Fibroblast of upper back skin (primary cell): Measurements from ENCODE around the gene GARRE1.
"Not testable (repeated sequence)": the region's sequence is repeated elsewhere in the genome, so short reads cannot be mapped to it uniquely, and the experiment has no call there.

Experiments
- DNase-seq: peaks from one replicate; pipeline ENCODE4 v3.0.0-alpha.2; 2013

GARRE1 gene

GRCh38 chr19:34260771-34261173 lies 6.4 kb downstream of the GARRE1 start:
- DNase-seq: peak; percentile 75

DNA sequence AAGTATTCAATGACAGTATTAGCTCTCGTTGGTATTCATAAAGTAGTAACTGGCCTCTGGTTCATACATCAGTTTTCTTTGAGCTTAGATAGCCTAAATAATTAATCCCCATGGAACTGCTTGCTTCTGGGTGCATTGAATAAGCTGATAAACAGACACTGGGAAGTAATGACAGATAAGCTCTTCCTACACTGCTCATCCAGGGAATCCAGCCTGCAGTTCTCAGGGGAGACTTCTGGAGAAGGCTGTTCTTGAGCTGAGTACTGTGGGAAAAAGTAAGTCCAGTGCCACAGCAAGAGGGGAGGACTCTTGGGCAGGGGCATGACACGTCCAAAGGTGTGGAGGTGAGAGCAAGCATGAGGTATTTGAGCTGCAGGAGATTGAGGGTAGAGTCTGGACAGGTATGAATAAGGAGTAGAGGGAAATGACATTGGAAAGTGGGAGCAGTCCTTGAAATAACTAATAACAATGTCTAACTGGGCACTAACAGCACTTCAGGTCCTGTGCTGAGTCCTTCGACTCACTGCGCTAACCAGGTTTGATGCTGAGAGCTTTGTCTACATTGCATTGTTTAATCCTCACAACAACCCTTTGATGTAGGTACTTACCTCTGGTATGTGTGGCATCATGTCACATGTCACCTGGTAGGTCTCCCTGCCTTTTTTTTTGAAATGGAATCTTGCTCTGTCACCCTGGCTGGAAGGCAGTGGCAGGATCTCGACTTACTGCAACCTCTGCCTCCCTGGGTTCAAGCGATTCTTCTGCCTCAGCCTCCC lies 7.2 kb downstream of the GARRE1 start:
- DNase-seq: no peak

DNA sequence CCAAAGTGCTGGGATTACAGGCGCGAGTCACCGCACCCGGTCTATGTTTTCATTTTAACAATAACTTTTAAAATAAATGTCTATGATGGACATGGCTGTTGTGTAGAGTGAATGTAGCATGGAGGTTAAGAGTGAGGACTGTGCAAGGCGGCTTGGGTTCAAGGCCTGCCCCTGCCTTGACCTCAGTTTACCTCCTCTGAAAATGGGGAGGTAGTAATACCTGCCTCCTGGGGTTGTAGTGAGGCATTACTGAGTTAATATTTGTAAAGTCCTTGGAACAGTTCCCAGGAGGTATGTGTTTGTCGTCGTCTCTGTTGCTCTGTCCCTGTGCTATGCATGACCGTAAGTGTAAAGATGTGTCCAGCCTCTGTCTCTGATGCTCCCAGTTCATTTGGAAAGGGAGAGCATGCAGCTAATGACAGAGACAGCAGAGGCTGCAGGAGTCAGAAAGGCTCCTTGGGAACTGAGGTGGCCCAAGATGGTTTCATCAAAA lies 9.4 kb downstream of the GARRE1 start:
- DNase-seq: no peak

GRCh38 chr19:34265221-34265650 lies 10.9 kb downstream of the GARRE1 start:
- no peak for DNase-seq

- DNase-seq: no peak
Measured at GRCh38 chr19:34269081-34269480, 14.7 kb downstream of the GARRE1 start.

DNA sequence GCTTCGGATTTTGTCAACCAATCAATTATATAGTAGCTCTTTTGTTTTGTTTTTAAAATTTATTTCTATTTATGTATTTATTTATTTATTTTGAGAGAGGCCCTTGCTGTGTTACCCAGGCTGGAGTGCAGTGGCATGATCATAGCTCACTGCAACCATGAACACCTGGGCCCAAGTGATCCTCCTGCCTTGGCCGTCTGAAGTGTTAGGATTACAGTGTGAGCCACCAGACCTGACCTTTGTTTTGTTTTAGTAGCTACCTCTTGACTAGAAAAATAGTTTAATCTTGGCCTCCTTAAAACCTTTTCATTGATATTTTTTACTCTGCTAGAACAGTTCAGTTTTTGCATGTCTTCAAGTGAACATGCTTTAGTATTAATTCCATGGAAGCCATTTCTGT lies 15.1 kb downstream of the GARRE1 start:
- no peak for DNase-seq

GRCh38 chr19:34269968-34270621 lies 15.7 kb downstream of the GARRE1 start:
- peak; percentile 64 for DNase-seq

GRCh38 chr19:34273121-34273520 lies 18.8 kb downstream of the GARRE1 start:
- DNase-seq: no peak

GRCh38 chr19:34274284-34274826 lies 20.0 kb downstream of the GARRE1 start:
- DNase-seq: peak; percentile 28

GRCh38 chr19:34274827-34275625 lies 20.7 kb downstream of the GARRE1 start:
- peak; percentile 98 for DNase-seq

DNA sequence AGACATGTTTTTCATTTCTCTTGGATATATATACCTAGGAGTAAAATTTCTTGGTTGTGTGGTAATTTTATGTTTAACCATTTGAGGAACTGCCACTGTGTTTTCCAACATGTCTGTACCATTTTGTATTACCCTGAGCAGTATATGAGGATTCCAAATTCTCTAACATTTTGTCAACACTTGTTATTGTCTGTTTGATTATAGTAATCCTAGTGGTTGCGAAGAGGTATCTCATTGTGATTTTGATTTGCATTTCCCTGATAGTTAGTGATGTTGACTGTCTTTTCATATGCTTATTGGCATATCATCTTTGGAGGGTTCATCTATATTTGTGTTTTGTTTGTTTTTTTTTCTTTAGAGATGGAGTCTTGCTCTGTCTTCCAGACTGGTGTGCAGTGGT lies 21.4 kb downstream of the GARRE1 start:
- DNase-seq: no peak

- DNase-seq: no peak
Measured at GRCh38 chr19:34276614-34277013, 22.3 kb downstream of the GARRE1 start.

GRCh38 chr19:34277244-34277643 lies 22.9 kb downstream of the GARRE1 start:
- no peak for DNase-seq

DNA sequence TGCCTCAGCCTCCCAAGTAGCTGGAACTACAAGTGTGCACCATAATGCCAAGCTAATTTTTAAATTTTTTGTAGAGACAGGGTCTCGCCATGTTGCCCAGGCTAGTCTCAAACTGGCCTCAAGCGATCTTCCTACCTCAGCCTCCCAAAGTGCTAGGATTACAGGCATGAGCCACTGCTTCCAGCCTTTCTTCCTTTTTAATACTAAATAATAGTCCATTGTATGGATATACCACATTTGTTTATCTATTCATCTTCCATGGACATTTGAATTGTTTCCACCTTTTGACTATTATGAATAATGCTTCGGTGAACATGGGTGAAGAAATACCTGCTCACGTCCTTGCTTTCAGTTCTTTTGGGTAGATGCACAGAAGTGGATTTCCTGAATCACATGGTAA lies 24.4 kb downstream of the GARRE1 start:
- DNase-seq: no peak

GRCh38 chr19:34281444-34281843 lies 27.1 kb downstream of the GARRE1 start:
- DNase-seq: not testable (repeated sequence)

DNA sequence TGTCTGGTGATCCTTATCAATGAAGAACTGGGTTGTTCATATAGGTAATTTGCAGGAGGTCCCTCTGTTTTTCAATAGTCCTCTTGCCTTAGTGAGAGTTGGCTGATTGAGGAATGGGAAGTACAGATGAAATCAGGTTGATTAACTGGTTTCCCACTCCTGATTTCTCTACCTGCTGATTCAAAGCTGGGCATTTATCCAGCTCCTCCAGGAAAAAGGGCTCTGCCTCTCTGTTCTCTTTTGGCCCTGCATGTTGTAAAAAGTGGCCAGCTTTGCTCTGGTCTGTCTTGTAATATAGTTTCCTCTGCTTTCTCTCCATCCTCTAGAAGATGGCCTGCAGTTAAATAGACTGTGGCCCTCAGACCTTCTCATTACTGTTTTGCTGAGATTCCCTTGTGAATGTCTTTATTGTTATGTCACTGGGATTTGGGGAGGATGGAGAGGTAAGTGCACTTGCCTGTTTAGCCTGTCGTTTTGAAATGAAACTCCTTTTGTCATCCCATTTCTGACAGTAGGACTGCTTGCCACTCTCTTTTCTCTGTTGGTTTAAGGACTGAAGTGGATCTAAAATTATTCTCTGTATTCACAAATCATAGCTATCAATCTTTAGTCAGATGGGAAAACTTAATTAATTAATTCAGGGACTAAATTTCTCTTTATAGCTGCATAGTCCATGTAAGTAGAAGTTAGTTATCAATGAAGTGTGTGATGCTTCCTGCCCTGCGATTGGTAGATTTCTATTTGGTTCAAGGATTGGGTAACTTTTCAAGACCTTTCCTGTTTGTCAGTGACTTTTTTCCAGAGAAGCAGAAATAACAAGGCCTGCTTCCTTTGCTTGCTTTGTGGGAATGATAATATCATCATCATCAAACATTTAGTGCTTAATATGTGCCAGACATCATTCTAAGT lies 28.5 kb downstream of the GARRE1 start:
- DNase-seq: no peak

GRCh38 chr19:34284505-34284904 lies 30.2 kb downstream of the GARRE1 start:
- DNase-seq: no peak

GRCh38 chr19:34287662-34288140 lies 33.3 kb downstream of the GARRE1 start:
- DNase-seq: no peak

DNA sequence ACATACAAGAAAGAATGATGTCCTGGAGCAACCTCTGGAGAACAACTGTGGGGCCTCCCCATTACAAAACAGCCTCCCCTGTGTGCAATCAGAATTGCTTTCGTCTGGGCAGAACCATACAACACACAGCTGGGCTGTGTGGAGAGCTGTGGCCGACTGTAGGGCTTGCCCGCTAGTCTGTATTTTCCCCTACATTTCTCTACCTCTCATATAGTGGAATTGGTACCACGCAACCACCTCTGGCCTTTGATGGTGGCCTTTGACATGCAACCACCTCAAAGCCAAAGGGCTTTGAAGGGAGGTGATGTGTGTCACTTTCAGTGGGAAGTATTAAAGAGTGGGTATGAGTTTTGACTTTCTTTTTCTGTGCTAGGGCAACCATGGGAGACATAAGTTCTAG lies 34.0 kb downstream of the GARRE1 start:
- DNase-seq: no peak

GRCh38 chr19:34291235-34291634 lies 36.9 kb downstream of the GARRE1 start:
- no peak for DNase-seq

DNA sequence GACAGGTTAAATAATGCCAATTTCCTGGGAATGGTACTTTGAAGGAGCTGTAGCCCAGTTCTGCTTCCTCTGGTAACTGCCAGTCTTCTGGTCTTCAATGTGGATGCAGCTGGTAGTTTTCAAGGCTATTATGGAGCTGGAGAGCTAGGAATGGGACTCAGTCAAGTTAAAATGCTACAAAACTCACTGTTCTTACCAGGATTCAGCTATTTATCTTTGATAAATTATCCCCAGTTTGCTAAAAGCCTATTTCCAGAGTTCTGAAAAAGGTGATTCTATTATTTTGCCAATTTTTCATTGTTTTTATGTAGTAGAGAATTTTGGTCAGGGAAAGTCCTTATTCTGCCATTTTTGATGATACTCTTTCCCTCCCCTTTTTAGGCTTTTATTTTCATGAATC lies 40.7 kb downstream of the GARRE1 start:
- DNase-seq: no peak
